Measurements from ENCODE around the gene MAP3K5. TPM values are rescaled to one million over a fixed set of nuclear protein-coding genes. Genes with fewer than 3 reads are reported as not detected.
"Not testable (repeated sequence)": the region's sequence is repeated elsewhere in the genome, so short reads cannot be mapped to it uniquely, and the experiment has no call there.

Gene MAP3K5
- total and polyA plus RNA-seq, 2 donors (not counting 3 experiments of a cell fraction or from before 2014, with no cell fraction given): 1.5 to 7.0 TPM

DNA sequence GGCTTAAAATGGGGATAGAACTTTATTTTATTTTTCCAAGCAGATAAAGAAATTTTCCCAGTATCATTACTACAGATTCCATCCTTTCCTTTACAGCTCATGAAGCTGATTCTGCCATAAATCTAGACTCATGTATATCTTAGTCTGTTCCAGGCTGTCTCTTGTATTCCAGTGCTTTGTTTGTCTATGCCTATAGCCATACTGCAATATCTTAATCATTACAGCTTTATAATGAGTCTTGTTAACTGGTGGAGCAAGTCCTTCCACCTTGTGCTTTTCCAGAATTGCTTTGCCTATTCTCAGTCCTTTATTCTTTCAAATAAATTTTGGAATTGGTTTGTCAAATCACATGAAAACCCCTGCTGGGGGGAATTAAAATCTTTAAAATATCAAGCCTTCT is 99.2 kb downstream of the MAP3K5 start:
- no peak overlapping the region for H3K27ac ChIP-seq (ENCODE audit: insufficient read depth, low read depth, low read length)
- no peaks in the 10 kb centered on the region for H3K79me2 ChIP-seq (ENCODE audit: control insufficient read depth, insufficient read depth, low read length)
- no peak overlapping the region for H3K4me3 ChIP-seq (replicated peaks in 1 of 3; ENCODE audit: insufficient read depth in 1 of 3, low read depth in 1 of 3, low read length in 3 of 3)
- DNase-seq (ENCODE audit: low read depth, low spot score) (no peak), FAIRE-seq (no peak)
- TF ChIP-seq EZH2 (IDR thresholded peaks at IDR 0.05; ENCODE audit: borderline replicate concordance, low read depth, low read length, severe bottlenecking) (no peak), POLR2A (IDR thresholded peaks at IDR 0.05; ENCODE audit: low read depth, low read length) (no peak)
- TF ChIP-seq, protein P1, sequence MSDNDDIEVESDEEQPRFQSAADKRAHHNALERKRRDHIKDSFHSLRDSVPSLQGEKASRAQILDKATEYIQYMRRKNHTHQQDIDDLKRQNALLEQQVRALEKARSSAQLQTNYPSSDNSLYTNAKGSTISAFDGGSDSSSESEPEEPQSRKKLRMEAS (IDR thresholded peaks at IDR 0.05; ENCODE audit: insufficient read depth, insufficient read length): no peak
- dilution Hi-C loops (cut with MboI; ENCODE audit: extremely low pct_ligation_motif_present, low sequenced_read_pairs): no loop called here
- no peaks in the 10 kb centered on the region for H3K36me3 ChIP-seq (ENCODE audit: control insufficient read depth in 2 of 2, extremely low read depth in 1 of 2, insufficient read depth in 2 of 2, low read length in 2 of 2)
- no peaks in the 10 kb centered on the region for H3K27me3 ChIP-seq (ENCODE audit: control insufficient read depth in 2 of 2, insufficient read depth in 2 of 2, low read length in 2 of 2)
- ChIA-PET CTCF (interaction anchor here (1.0 to 1.3 kb wide), 4 partner anchors 17 to 99 kb away, joined by 3 to 4 read pairs (median 3); partner anchors contain the start of gene MAP3K5), POLR2A (no interaction called here)
- H3K9ac ChIP-seq (replicated peaks; ENCODE audit: extremely low read depth, insufficient read depth, low read length): no peak overlapping the region
- H3K4me2 ChIP-seq (ENCODE audit: insufficient read depth, low read length): no peak overlapping the region
- intact Hi-C loops (cut with micrococcal nuclease): no loop called here
- no peaks in the 10 kb centered on the region for H3K9me3 ChIP-seq (replicated peaks; ENCODE audit: control insufficient read depth, insufficient read depth, low read length)
- H3K9me1 ChIP-seq (replicated peaks; ENCODE audit: control insufficient read depth, extremely low read depth, insufficient read depth, low read length): no peaks in the 10 kb centered on the region
- no peaks in the 10 kb centered on the region for H3K4me1 ChIP-seq (ENCODE audit: control insufficient read depth, extremely low read depth, insufficient read depth, low read length)
- no peak overlapping the region for H2AFZ ChIP-seq (ENCODE audit: low read depth, low read length)
- H4K20me1 ChIP-seq (replicated peaks; ENCODE audit: control insufficient read depth, extremely low read depth, insufficient read depth, low read length): no peaks in the 10 kb centered on the region
- BruUV-seq (replicated peaks): no TSS peak

DNA sequence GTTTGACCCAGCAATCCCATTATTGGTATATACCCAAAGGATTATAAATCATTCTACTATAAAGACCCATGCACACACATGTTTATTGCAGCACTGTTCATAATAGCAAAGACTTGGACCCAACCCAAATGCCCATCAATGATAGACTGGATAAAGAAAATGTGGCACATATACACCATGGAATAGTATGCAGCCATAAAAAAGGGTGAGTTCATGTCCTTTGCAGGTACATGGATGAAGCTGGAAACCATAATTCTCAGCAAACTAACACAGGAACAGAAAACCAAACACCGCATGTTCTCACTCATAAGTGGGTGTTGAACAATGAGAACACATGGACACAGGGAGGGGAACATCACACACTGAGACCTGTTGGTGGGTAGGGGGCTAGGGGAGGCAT is 104.4 kb downstream of the MAP3K5 start:
- BruUV-seq (replicated peaks); H3K36me3 ChIP-seq (ENCODE audit: control insufficient read depth in 2 of 2, extremely low read depth in 1 of 2, insufficient read depth in 2 of 2, low read length in 2 of 2); dilution Hi-C loops (cut with MboI; ENCODE audit: extremely low pct_ligation_motif_present, low sequenced_read_pairs); intact Hi-C loops (cut with micrococcal nuclease); H3K27ac ChIP-seq (ENCODE audit: insufficient read depth, low read depth, low read length); DNase-seq (ENCODE audit: low read depth, low spot score); FAIRE-seq; POLR2A ChIA-PET; H3K9me3 ChIP-seq (replicated peaks; ENCODE audit: control insufficient read depth, insufficient read depth, low read length); H3K4me3 ChIP-seq (replicated peaks in 1 of 3; ENCODE audit: insufficient read depth in 1 of 3, low read depth in 1 of 3, low read length in 3 of 3); H3K79me2 ChIP-seq (ENCODE audit: control insufficient read depth, insufficient read depth, low read length); H4K20me1 ChIP-seq (replicated peaks; ENCODE audit: control insufficient read depth, extremely low read depth, insufficient read depth, low read length); H3K27me3 ChIP-seq (ENCODE audit: control insufficient read depth in 2 of 2, insufficient read depth in 2 of 2, low read length in 2 of 2); H3K4me1 ChIP-seq (ENCODE audit: control insufficient read depth, extremely low read depth, insufficient read depth, low read length); H2AFZ ChIP-seq (ENCODE audit: low read depth, low read length); H3K9me1 ChIP-seq (replicated peaks; ENCODE audit: control insufficient read depth, extremely low read depth, insufficient read depth, low read length); H3K9ac ChIP-seq (replicated peaks; ENCODE audit: extremely low read depth, insufficient read depth, low read length); H3K4me2 ChIP-seq (ENCODE audit: insufficient read depth, low read length): not testable (repeated sequence)
- CTCF ChIA-PET: interaction anchor here (1.5 to 1.8 kb wide), 2 partner anchors 8 to 104 kb away, joined by 3 to 4 read pairs; partner anchors contain the start of gene MAP3K5

Data from endothelial cell of umbilical vein (primary cell).